ENCODE data around the gene ABCD4. TPM values are rescaled to one million over a fixed set of nuclear protein-coding genes. Genes with fewer than 3 reads are reported as not detected.

ABCD4 gene
- total and polyA plus RNA-seq, 2 donors (not counting 3 experiments of a cell fraction or from before 2014, with no cell fraction given): 58.2 to 84.2 TPM

DNA sequence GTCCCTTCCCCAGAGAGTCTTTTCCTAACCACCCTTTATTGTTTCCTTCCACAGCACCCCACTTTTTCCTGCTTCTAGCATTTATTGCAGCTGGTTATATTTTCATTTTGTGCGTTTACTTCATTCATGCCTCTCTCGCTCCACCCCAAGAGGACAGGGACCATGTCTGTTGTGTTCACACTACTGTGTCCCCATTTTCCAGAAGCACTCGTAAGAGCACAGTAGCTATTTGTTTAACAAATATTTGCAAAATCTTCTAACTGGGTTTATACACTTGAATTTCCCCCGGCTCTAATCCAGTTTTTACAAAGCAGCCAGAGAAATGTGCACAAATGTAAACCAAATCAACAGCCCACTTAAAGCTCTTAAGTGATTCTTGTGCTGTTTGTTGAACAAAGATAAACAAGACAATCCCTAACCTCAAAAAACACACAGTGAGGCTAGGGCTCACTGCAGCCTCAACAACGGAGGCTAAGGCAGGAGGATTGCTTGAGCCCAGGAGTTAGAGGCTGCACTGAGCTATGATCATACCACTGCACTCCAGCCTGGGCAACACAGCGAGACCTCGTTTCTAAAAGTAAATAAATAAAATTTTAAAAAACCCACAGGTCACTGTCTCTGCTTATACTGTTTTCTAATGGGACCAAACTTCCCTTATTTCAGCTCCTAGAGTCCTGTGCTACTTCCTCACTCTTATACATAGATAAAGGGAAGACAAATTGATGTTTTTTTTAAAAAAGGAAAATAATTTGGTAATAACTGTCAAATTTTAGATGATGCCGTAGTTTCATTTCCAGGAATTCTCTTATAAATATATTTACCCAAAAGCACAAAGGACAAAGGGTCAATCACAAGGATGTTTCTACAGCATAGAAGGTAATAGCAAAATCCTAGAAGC lies 6.6 kb upstream of the ABCD4 start:
- Histone ChIP-seq H3K4me1 (ENCODE audit: control insufficient read depth, extremely low read depth, insufficient read depth, low read length) (no peaks in the 10 kb centered on the region), H4K20me1 (replicated peaks; ENCODE audit: control insufficient read depth, extremely low read depth, insufficient read depth, low read length) (no peaks in the 10 kb centered on the region), H3K27ac (ENCODE audit: insufficient read depth, low read depth, low read length) (no peak overlapping the region), H2AFZ (ENCODE audit: low read depth, low read length) (no peak overlapping the region), H3K9me3 (replicated peaks; ENCODE audit: control insufficient read depth, insufficient read depth, low read length) (no peaks in the 10 kb centered on the region), H3K4me3 (replicated peaks in 1 of 3; ENCODE audit: insufficient read depth in 1 of 3, low read depth in 1 of 3, low read length in 3 of 3) (no peak overlapping the region), H3K27me3 (ENCODE audit: control insufficient read depth in 2 of 2, insufficient read depth in 2 of 2, low read length in 2 of 2) (peaks cover 0 to 5% of the 10 kb centered on the region in 2 experiments), H3K79me2 (ENCODE audit: control insufficient read depth, insufficient read depth, low read length) (no peaks in the 10 kb centered on the region), H3K36me3 (ENCODE audit: control insufficient read depth in 2 of 2, extremely low read depth in 1 of 2, insufficient read depth in 2 of 2, low read length in 2 of 2) (no peaks in the 10 kb centered on the region), H3K9ac (replicated peaks; ENCODE audit: extremely low read depth, insufficient read depth, low read length) (no peak overlapping the region), H3K9me1 (replicated peaks; ENCODE audit: control insufficient read depth, extremely low read depth, insufficient read depth, low read length) (no peaks in the 10 kb centered on the region), H3K4me2 (ENCODE audit: insufficient read depth, low read length) (no peak overlapping the region)
- no TSS peak for BruUV-seq (replicated peaks)
- dilution Hi-C loops (cut with MboI; ENCODE audit: extremely low pct_ligation_motif_present, low sequenced_read_pairs): no loop called here
- TF ChIP-seq EZH2 (IDR thresholded peaks at IDR 0.05; ENCODE audit: borderline replicate concordance, low read depth, low read length, severe bottlenecking): no peak
- TF ChIP-seq MYC (IDR thresholded peaks at IDR 0.05; ENCODE audit: low read depth, low read length): no peak
- TF ChIP-seq FOS (IDR thresholded peaks at IDR 0.05; ENCODE audit: borderline replicate concordance, insufficient read depth, low read length): no peak
- TF ChIP-seq MAX (IDR thresholded peaks at IDR 0.05; ENCODE audit: insufficient read depth, insufficient read length): no peak
- TF ChIP-seq POLR2AphosphoS5 (IDR thresholded peaks at IDR 0.05; ENCODE audit: insufficient read depth, low read depth, low read length): no peak
- no peak for TF ChIP-seq GATA2 (IDR thresholded peaks at IDR 0.05; ENCODE audit: insufficient read depth, insufficient read length, low read depth, low read length)
- TF ChIP-seq POLR2A (IDR thresholded peaks at IDR 0.05; ENCODE audit: low read depth, low read length): no peak
- TF ChIP-seq JUN (IDR thresholded peaks at IDR 0.05; ENCODE audit: borderline replicate concordance, insufficient read depth, insufficient read length, low read depth): no peak
- TF ChIP-seq CTCF (IDR thresholded peaks at IDR 0.05; ENCODE audit: extremely low read depth in 1 of 2, insufficient read depth in 1 of 2, low read depth in 1 of 2, low read length in 2 of 2): no peak
- POLR2A ChIA-PET: no interaction called here
- intact Hi-C loops (cut with micrococcal nuclease): no loop called here
- DNase-seq (ENCODE audit: low read depth, low spot score): no peak
- FAIRE-seq: no peak
- CTCF ChIA-PET: interaction anchor here (0.7 to 1.8 kb wide), 5 partner anchors 13 to 201 kb away, joined by 3 to 8 read pairs (median 3); no protein-coding TSS in a partner anchor
